ENCODE results near the gene NIPBL.

NIPBL gene

DNA sequence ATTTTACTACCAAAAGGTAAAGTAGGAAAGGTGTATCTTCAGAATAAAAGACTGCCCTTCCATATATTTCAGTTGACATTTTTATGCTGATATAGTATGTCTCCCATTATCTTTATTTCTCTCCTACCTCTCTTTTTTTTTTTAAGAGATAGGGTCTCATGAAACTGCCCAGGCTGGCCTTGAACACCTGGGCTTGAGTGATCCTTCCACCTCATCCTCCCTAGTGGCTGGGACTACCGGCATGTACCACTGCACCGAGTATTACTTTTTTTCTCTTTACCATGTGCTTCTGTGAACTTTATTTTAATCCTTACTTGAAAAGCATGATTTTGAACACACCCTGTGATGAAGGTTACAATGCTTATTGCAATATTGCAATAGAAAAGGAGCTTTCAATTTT lies 42.7 kb downstream of the NIPBL start:
- no peak overlapping the region for H3K4me3 ChIP-seq (ENCODE audit: low read depth, low read length)
- H3K27me3 ChIP-seq (ENCODE audit: insufficient read depth, low read depth, severe bottlenecking), result no peaks in the 10 kb centered on the region
- no peaks in the 10 kb centered on the region for H3K9me3 ChIP-seq (ENCODE audit: severe bottlenecking)
- no peak for DNase-seq
- TF ChIP-seq, protein P1, sequence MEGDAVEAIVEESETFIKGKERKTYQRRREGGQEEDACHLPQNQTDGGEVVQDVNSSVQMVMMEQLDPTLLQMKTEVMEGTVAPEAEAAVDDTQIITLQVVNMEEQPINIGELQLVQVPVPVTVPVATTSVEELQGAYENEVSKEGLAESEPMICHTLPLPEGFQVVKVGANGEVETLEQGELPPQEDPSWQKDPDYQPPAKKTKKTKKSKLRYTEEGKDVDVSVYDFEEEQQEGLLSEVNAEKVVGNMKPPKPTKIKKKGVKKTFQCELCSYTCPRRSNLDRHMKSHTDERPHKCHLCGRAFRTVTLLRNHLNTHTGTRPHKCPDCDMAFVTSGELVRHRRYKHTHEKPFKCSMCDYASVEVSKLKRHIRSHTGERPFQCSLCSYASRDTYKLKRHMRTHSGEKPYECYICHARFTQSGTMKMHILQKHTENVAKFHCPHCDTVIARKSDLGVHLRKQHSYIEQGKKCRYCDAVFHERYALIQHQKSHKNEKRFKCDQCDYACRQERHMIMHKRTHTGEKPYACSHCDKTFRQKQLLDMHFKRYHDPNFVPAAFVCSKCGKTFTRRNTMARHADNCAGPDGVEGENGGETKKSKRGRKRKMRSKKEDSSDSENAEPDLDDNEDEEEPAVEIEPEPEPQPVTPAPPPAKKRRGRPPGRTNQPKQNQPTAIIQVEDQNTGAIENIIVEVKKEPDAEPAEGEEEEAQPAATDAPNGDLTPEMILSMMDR (IDR thresholded peaks at IDR 0.05; ENCODE audit: low read depth, low read length), result no peak
- peaks cover 2% of the 10 kb centered on the region; the same call in 1 of the 2 replicates for H3K36me3 ChIP-seq
- no peak overlapping the region for H3K27ac ChIP-seq

- Histone ChIP-seq H3K36me3 (no peaks in the 10 kb centered on the region), H3K27me3 (ENCODE audit: insufficient read depth, low read depth, severe bottlenecking) (no peaks in the 10 kb centered on the region), H3K9me3 (ENCODE audit: severe bottlenecking) (no peaks in the 10 kb centered on the region), H3K27ac (no peak overlapping the region), H3K4me3 (ENCODE audit: low read depth, low read length) (no peak overlapping the region)
- TF ChIP-seq, protein P1 (IDR thresholded peaks at IDR 0.05; ENCODE audit: low read depth, low read length), result no peak
- no peak for DNase-seq
Observed at GRCh38 chr5:36919650-36920049, 43.1 kb downstream of the NIPBL start.

GRCh38 chr5:36928947-36929346 lies 52.4 kb downstream of the NIPBL start:
- TF ChIP-seq, protein P1 (IDR thresholded peaks at IDR 0.05; ENCODE audit: low read depth, low read length), result no peak
- H3K27me3 ChIP-seq (ENCODE audit: insufficient read depth, low read depth, severe bottlenecking), result no peaks in the 10 kb centered on the region
- H3K4me3 ChIP-seq (ENCODE audit: low read depth, low read length), result no peak overlapping the region
- no peak for DNase-seq
- no peaks in the 10 kb centered on the region for H3K9me3 ChIP-seq (ENCODE audit: severe bottlenecking)
- H3K36me3 ChIP-seq, result no peaks in the 10 kb centered on the region
- H3K27ac ChIP-seq, result no peak overlapping the region

- no peak for DNase-seq
- no peaks in the 10 kb centered on the region for H3K9me3 ChIP-seq (ENCODE audit: severe bottlenecking)
- TF ChIP-seq, protein P1 (IDR thresholded peaks at IDR 0.05; ENCODE audit: low read depth, low read length), result no peak
- H3K27ac ChIP-seq, result no peak overlapping the region
- no peaks in the 10 kb centered on the region for H3K27me3 ChIP-seq (ENCODE audit: insufficient read depth, low read depth, severe bottlenecking)
- H3K36me3 ChIP-seq, result no peaks in the 10 kb centered on the region
- no peak overlapping the region for H3K4me3 ChIP-seq (ENCODE audit: low read depth, low read length)
Observed at GRCh38 chr5:36929438-36929837, 52.9 kb downstream of the NIPBL start.

- Histone ChIP-seq H3K27ac (no peak overlapping the region), H3K4me3 (ENCODE audit: low read depth, low read length) (no peak overlapping the region), H3K36me3 (no peaks in the 10 kb centered on the region), H3K27me3 (ENCODE audit: insufficient read depth, low read depth, severe bottlenecking) (no peaks in the 10 kb centered on the region), H3K9me3 (ENCODE audit: severe bottlenecking) (no peaks in the 10 kb centered on the region)
- TF ChIP-seq, protein P1 (IDR thresholded peaks at IDR 0.05; ENCODE audit: low read depth, low read length), result no peak
- no peak for DNase-seq
Observed at GRCh38 chr5:36932056-36932455, 55.5 kb downstream of the NIPBL start.

DNA sequence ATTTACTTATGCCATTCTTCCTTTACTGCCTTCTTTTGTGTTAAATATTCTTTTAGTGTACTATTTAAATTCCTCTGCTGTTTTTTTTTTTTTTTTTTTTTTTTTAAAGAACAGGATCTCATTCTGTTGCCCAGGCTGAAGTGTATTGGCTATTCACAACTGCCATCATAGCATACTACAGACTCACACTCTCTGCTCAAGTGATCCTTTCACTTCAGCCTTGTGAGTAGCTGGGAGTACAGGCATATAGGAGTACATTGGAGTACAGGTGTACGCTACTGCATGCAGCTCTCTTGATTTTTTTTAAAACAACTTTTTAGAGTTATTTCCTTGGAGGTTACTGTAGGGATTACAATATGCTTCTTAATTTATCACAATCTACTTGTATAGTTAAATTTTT lies 56.1 kb downstream of the NIPBL start:
- Histone ChIP-seq H3K27ac (no peak overlapping the region), H3K9me3 (ENCODE audit: severe bottlenecking) (no peaks in the 10 kb centered on the region), H3K27me3 (ENCODE audit: insufficient read depth, low read depth, severe bottlenecking) (no peaks in the 10 kb centered on the region), H3K36me3 (no peaks in the 10 kb centered on the region; the same call in 1 of the 2 replicates), H3K4me3 (ENCODE audit: low read depth, low read length) (no peak overlapping the region)
- TF ChIP-seq, protein P1 (IDR thresholded peaks at IDR 0.05; ENCODE audit: low read depth, low read length), result no peak
- no peak for DNase-seq

Data from WERI-Rb-1 (cell line).